ENCODE measurements around the gene CARMIL3. TPM values are rescaled to one million over a fixed set of nuclear protein-coding genes. Genes with fewer than 3 reads are reported as not detected.

The CARMIL3 gene
- total RNA-seq, 1 donor from 2014 or later: 0.60 TPM

- H3K9me3 Mint-ChIP-seq (ENCODE audit: low read depth): no peaks in the 10 kb centered on the region
- no peak for DNase-seq (ENCODE audit: low spot score)
- H3K4me3 Mint-ChIP-seq (ENCODE audit: unreplicated experiment): peak overlapping the region; percentile 93
- peaks cover 22% of the 10 kb centered on the region for H3K4me1 Mint-ChIP-seq (ENCODE audit: low read depth)
- H3K27ac Mint-ChIP-seq (ENCODE audit: unreplicated experiment): peak overlapping the region; percentile 99
- peaks cover 11% of the 10 kb centered on the region for H3K36me3 Mint-ChIP-seq (ENCODE audit: low read depth)
- H3K27me3 Mint-ChIP-seq (ENCODE audit: low read depth): no peaks in the 10 kb centered on the region
- TF ChIP-seq, protein P1, sequence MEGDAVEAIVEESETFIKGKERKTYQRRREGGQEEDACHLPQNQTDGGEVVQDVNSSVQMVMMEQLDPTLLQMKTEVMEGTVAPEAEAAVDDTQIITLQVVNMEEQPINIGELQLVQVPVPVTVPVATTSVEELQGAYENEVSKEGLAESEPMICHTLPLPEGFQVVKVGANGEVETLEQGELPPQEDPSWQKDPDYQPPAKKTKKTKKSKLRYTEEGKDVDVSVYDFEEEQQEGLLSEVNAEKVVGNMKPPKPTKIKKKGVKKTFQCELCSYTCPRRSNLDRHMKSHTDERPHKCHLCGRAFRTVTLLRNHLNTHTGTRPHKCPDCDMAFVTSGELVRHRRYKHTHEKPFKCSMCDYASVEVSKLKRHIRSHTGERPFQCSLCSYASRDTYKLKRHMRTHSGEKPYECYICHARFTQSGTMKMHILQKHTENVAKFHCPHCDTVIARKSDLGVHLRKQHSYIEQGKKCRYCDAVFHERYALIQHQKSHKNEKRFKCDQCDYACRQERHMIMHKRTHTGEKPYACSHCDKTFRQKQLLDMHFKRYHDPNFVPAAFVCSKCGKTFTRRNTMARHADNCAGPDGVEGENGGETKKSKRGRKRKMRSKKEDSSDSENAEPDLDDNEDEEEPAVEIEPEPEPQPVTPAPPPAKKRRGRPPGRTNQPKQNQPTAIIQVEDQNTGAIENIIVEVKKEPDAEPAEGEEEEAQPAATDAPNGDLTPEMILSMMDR (IDR thresholded peaks at IDR 0.05): peak; percentile 29
Observed at GRCh38 chr14:24113801-24114531, 62.2 kb downstream of the CARMIL3 start.

DNA sequence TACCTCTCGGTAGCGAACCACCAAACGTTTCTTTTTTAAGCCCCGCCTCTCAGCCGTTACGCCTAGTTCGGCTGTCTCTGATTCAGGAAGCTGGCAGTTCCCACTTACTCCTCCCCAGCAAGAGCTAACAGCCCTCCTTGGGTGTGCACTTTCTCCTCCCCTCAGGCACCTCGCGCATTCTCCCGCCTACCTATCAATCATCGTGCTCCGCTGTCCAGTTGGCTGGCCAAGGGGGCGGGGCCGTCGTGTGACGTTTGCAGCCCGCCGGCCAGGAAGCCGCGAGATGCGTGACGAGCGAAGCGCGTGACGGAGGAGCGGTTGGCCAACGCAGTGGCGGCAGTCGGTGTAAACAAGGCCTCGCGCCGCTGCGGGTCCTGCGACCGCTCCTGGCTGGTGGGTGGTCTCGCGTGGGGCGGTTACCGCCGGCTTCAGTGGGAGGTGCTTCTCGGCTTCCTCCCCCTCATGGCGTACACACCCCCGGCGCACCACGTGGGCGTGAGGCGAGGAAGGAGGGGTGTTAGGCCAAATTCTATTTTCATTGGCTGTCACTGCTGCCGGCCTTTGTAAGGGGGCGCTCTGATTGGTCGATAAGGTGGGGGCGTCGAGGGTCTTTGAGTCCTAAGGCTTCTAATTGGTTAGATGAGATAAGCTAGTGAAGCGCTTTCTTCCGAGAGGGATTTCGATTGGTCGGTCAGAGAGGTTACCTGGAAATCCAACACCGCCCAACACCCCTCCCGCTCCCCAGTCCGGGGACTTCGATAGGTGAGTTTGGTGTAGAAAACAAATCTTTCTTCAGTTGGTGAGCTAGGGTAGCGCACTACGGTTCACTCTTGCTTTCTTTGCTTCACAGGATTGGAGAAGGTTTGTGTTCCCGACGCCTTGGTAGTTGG lies 63.0 kb downstream of the CARMIL3 start, which contains the start of the genes DCAF11 and NRL:
TSS of gene DCAF11 (plus strand) at position 246 of the 890 bp plus-strand sequence. CDS start 818 bp downstream, outside the sequence.
TSS of gene NRL (minus strand) at position 418 of the 890 bp plus-strand sequence. CDS start 32,101 bp downstream, outside the sequence.
- TF ChIP-seq, protein P1 (IDR thresholded peaks at IDR 0.05): no peak
- Mint-ChIP-seq H3K36me3 (ENCODE audit: low read depth) (peaks cover 15% of the 10 kb centered on the region), H3K4me1 (ENCODE audit: low read depth) (peaks cover 21% of the 10 kb centered on the region), H3K9me3 (ENCODE audit: low read depth) (no peaks in the 10 kb centered on the region), H3K27me3 (ENCODE audit: low read depth) (no peaks in the 10 kb centered on the region), H3K27ac (ENCODE audit: unreplicated experiment) (peak within 1 kb of the TSS; percentile 99), H3K4me3 (ENCODE audit: unreplicated experiment) (peak within 1 kb of the TSS; percentile 93)
- peak; percentile 99 for DNase-seq (ENCODE audit: low spot score)

DNA sequence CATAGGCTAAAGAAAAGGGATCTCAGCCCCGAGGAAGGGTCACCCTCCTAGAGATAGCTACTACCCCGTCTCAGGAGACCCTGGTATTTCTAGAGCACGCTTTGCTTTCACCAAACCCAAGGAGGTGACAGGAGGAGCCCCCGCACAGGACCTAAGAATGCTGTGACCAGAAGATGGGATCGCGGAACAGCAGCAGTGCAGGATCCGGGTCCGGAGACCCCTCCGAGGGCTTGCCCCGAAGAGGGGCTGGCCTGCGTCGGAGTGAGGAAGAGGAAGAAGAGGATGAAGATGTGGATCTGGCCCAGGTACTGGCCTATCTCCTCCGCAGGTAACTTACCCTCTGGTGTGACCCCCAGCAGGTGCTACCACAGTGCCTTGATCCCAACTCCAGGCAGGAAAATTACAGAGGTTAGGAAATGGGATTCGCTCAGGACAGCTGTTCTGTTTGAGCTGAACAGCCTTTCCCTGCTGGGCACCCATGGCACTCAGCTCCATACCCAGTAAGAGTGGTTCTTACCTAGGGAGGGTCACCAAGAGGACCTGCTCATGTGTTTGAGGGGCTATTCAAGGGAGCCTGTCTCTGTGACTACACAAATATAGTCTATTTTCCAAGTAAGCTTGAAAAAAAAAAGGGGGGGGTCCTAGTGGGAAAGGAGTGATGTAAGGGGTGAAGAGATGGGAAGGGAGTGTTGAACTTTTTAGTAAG lies 63.8 kb downstream of the CARMIL3 start:
- H3K36me3 Mint-ChIP-seq (ENCODE audit: low read depth): peaks cover 15% of the 10 kb centered on the region

GRCh38 chr14:24116128-24116814 lies 64.5 kb downstream of the CARMIL3 start:
- Mint-ChIP-seq H3K4me3 (ENCODE audit: unreplicated experiment) (peak overlapping the region; percentile 24), H3K27me3 (ENCODE audit: low read depth) (no peaks in the 10 kb centered on the region), H3K36me3 (ENCODE audit: low read depth) (peaks cover 17% of the 10 kb centered on the region), H3K9me3 (ENCODE audit: low read depth) (no peaks in the 10 kb centered on the region), H3K4me1 (ENCODE audit: low read depth) (peaks cover 21% of the 10 kb centered on the region), H3K27ac (ENCODE audit: unreplicated experiment) (no peak overlapping the region)
- TF ChIP-seq, protein P1 (IDR thresholded peaks at IDR 0.05): no peak
- no peak for DNase-seq (ENCODE audit: low spot score)

More for the DNA sequence above, 63.8 kb downstream of the CARMIL3 start:
- Mint-ChIP-seq H3K27me3 (ENCODE audit: low read depth) (no peaks in the 10 kb centered on the region), H3K27ac (ENCODE audit: unreplicated experiment) (peak overlapping the region; percentile 99), H3K4me3 (ENCODE audit: unreplicated experiment) (peak overlapping the region; percentile 93), H3K4me1 (ENCODE audit: low read depth) (peaks cover 21% of the 10 kb centered on the region), H3K9me3 (ENCODE audit: low read depth) (no peaks in the 10 kb centered on the region)
- no peak for DNase-seq (ENCODE audit: low spot score)
- TF ChIP-seq, protein P1 (IDR thresholded peaks at IDR 0.05): no peak

All from chondrocyte (in vitro differentiated cells).